ENCODE measurements around the gene LZIC.

GRCh38 chr1:9914610-9914937 is 28.6 kb downstream of the LZIC start:
- no peak for TF ChIP-seq CTCF (conservative IDR thresholded peaks at IDR 0.05; ENCODE audit: low read length)
- TF ChIP-seq EZH2phosphoT487 (IDR thresholded peaks at IDR 0.05; ENCODE audit: borderline replicate concordance) = no peak
